ENCODE results near the gene RGS7.

GRCh38 chr1:240792915-240793529, 564.0 kb downstream of the RGS7 start:
- TF ChIP-seq CTCF (conservative IDR thresholded peaks at IDR 0.05; ENCODE audit: low read length) (no peak), EZH2phosphoT487 (IDR thresholded peaks at IDR 0.05; ENCODE audit: borderline replicate concordance) (no peak)
